SK-N-SH treated with all-trans-retinoic acid at 6 μM for 48 hours (cell line): ENCODE measurements around the gene TANC1.

ENCODE experiments used
- CSDC2 ChIP-seq: fragments of 250-450 bp; sonication (Bioruptor Pico); IDR thresholded peaks from 2 replicates; pipeline ENCODE4 v1.5.0; 2020; ENCODE audit warnings: mild to moderate bottlenecking, moderate library complexity
- GLIS3 ChIP-seq: fragments of 250-450 bp; sonication (Bioruptor Pico); IDR thresholded peaks from 2 replicates; pipeline ENCODE4 v1.5.0; 2020; ENCODE audit warnings: mild to moderate bottlenecking, moderate library complexity
- TOX ChIP-seq: fragments of 250-450 bp; sonication (Bioruptor Pico); IDR thresholded peaks from 2 replicates; pipeline ENCODE4 v1.8.0; 2021; ENCODE audit warnings: mild to moderate bottlenecking, moderate library complexity, borderline replicate concordance
- ZFP3 ChIP-seq: fragments of 250-450 bp; sonication (Bioruptor Pico); IDR thresholded peaks from 2 replicates; pipeline ENCODE4 v1.5.0; 2020; ENCODE audit warnings: mild to moderate bottlenecking, moderate library complexity
- ZFP30 ChIP-seq: fragments of 450-650 bp; formaldehyde crosslinking; IDR thresholded peaks from 2 replicates; pipeline ENCODE4 v1.5.0; 2022; ENCODE audit warnings: mild to moderate bottlenecking, moderate library complexity
- ZNF565 ChIP-seq: fragments of 450-650 bp; formaldehyde crosslinking; conservative IDR thresholded peaks from 2 replicates; pipeline ENCODE4 v1.5.0; 2020; ENCODE audit warnings: low read depth, mild to moderate bottlenecking, moderate library complexity

GRCh38 chr2:159054985-159055384 lies 86.5 kb downstream of the TANC1 start:
- TF ChIP-seq TOX (CRISPR knock-in tag) = no peak
- no peak for TF ChIP-seq ZFP30 (CRISPR knock-in tag)
- no peak for TF ChIP-seq GLIS3
- TF ChIP-seq CSDC2 (CRISPR knock-in tag) = no peak
- no peak for TF ChIP-seq ZFP3 (CRISPR knock-in tag)
- no peak for TF ChIP-seq ZNF565 (CRISPR knock-in tag)
